HUES64 (cell line): ENCODE data around the gene PITX1.

Experiments used
- H3K27ac ChIP-seq: 2 replicates; pipeline ENCODE4 v1.7.0; 2013; ENCODE audit warnings: low read depth, low read length, inconsistent platforms
- H3K27me3 ChIP-seq: 2 replicates; pipeline ENCODE4 v1.6.1; 2013; ENCODE audit warnings: mild to moderate bottlenecking, low read length; ENCODE audit not compliant: insufficient read depth
- H3K36me3 ChIP-seq: 2 replicates; pipeline ENCODE4 v1.6.1; 2013; ENCODE audit warnings: mild to moderate bottlenecking, low read length; ENCODE audit not compliant: insufficient read depth
- H3K4me1 ChIP-seq: 2 replicates; pipeline ENCODE4 v1.6.1; 2013; ENCODE audit warnings: mild to moderate bottlenecking, low read length, moderate library complexity; ENCODE audit not compliant: insufficient read depth
- H3K4me3 ChIP-seq: 2 replicates; pipeline ENCODE4 v1.5.1; 2013; ENCODE audit warnings: mild to moderate bottlenecking, low read length, moderate library complexity
- H3K9ac ChIP-seq: 2 replicates; pipeline ENCODE4 v1.6.1; 2013; ENCODE audit warnings: mild to moderate bottlenecking, low read depth, low read length
- H3K9me3 ChIP-seq: 2 replicates; pipeline ENCODE4 v1.6.1; 2013; ENCODE audit warnings: low read depth, low read length; ENCODE audit not compliant: insufficient read depth
- WGBS: fragments of 150-250, 120-280 bp; methylation state at CpG from one replicate; pipeline ENCODE4 v1.1.7; 2013; ENCODE audit warnings: missing lambda C conversion rate; 5-methylcytosine and 5-hydroxymethylcytosine counted together

Gene PITX1

DNA sequence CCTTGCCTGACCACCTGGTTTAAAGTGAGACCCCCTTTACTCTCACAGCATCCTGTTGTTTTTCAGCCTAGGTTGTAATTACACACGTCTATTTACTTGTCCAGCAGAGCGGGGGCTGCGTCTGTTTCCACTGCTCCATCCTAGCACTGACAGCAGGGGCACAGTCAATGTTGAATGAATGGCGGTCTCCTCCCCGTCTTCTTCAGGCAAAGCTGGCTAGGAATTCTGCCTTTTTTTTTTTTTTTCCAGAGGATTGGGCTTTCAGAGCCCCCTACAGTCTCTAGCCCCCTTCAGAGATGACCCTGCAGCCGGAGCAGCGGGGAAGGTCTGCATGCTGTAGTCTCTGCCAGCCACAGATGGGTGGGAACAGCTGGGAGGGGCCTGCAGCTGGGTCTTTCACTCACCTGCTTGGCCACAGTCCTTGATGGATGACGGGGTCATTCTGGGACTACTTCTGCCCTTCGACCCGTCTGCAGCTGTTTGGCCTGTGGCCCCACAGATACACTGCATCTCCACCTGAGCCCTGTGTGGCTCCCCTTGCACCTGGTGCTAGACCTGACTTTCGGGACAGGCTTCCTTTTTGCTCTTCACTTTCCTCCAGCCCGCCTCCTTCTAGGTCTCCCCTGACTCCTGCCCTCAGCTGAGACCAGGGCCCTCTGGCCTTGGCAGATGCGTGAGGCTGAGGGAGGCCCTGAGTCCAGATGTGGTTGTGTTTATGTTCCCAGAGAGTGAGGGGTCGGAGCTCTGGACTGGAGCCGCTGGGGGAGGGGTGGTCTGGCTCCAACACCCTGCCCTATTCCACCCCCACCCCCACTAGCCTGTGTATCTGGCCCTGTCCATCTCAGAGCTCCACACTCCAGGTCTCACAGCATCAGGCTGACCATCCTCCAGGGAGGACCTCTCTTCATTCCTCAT, 8.0 kb downstream of the PITX1 start:
- H3K4me3 ChIP-seq: no peak overlapping the region
- 64% methylated on average over 15 of the region's 15 CpGs for WGBS
- no peaks in the 10 kb centered on the region for H3K36me3 ChIP-seq
- no peak overlapping the region for H3K9ac ChIP-seq
- no peak overlapping the region for H3K27ac ChIP-seq
- H3K27me3 ChIP-seq: peaks cover 90% of the 10 kb centered on the region
- no peaks in the 10 kb centered on the region for H3K9me3 ChIP-seq
- H3K4me1 ChIP-seq: peaks cover 4% of the 10 kb centered on the region; the same call in 1 of the 2 replicates

DNA sequence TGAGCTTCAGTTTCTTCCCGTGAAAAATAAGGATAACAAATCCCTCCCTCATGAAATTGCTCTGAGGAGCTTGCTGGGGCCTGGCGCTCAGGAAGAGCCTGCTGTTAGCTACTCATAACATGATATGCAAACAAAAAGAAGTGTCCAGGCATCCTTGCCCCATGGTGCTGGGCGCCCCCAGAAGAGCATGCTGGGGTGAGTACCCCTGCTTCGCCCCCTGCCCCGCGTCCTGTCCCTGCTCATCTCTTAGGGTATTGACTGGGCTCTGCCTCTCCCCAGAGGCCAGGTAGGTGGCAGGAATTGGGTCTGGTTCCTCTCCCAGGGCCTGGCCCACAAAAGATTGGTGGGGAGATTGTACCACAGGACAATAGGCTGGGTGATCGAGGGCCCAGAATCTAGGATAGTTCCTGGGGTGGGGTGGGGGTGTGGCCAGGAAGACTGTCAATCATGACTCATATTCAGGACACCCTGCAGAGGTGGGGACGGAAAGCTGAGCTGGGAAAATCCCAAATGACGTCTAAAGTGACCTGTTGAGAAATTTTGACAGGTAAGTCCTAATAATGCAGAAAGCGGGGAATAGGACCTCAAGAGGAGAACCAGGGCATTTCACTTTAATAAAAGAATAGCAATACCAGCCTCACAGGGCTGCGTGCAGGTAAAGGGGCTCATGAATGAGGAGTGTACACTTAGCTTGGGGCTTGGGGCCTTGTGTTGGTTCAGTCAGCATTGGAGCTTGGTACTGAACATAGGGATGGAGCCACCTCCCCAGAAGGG, 8.9 kb downstream of the PITX1 start:
- Histone ChIP-seq H3K9ac (no peak overlapping the region), H3K4me1 (peaks cover 4% of the 10 kb centered on the region; the same call in 1 of the 2 replicates), H3K4me3 (no peak overlapping the region), H3K27me3 (peaks cover 85% of the 10 kb centered on the region), H3K9me3 (no peaks in the 10 kb centered on the region), H3K36me3 (no peaks in the 10 kb centered on the region), H3K27ac (no peak overlapping the region)
- WGBS: 72% methylated on average over 11 of the region's 11 CpGs

DNA sequence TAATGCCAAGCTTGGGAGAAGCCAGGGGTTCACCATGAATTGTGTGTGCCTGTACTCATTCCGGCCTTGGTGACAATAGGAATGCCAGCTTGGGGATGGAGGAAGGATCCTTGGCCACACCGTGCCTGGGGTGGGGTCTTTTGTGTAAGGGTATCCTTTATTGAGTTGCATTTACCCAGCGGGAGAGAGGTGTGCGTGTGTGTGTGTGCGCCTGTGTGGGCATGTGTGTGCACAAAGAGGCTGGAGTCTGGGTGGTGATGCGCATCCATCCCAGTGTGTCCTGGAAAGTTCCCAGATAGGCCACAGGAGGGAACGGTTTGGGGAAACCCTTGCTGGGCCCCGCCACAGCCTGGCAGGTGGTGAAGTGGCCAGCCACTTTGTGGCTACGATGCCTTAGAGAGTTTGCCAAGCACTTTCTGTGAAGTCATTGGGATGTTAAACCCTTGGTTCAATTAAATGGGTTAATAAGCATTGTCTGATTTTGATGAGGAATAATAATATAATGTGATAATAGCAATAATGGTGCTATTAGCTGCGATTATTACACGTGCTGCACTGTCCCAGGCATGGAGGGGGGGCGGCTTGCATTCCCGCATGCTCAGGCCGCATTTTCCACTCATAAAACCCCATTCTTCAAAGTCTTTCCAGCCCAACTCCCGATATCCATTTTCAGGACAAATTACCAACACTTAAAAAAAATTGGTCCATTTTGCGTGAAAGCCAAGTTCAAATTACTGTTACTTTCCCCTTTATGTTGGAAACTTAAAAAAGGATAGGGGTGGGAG, 13.7 kb downstream of the PITX1 start:
- Histone ChIP-seq H3K27me3 (peaks cover 37% of the 10 kb centered on the region), H3K36me3 (no peaks in the 10 kb centered on the region), H3K9ac (no peak overlapping the region), H3K4me1 (no peaks in the 10 kb centered on the region), H3K27ac (no peak overlapping the region), H3K9me3 (no peaks in the 10 kb centered on the region), H3K4me3 (no peak overlapping the region)
- WGBS: 85% methylated on average over 16 of the region's 16 CpGs

DNA sequence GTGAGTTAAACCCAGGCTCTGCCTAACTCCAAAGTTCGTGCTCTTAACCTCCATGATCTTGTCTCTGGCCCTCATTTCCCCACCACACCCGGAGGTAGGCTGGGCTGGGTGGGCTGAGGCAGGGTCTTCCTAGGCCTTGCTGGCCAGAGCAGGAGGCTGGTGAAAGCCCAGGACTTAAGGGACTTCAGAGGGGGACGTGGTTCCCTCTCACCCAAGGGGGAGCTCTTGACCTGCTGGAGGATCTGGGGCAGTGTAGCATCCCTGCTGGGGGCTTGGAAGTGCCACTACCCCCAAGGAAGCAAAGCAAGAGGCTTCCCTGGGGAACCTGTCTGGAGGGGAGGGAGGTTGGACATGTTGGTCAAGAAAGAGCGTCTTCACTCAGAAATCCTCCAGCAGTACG, 14.7 kb downstream of the PITX1 start:
- WGBS: 78% methylated on average over 5 of the region's 5 CpGs
- Histone ChIP-seq H3K36me3 (no peaks in the 10 kb centered on the region), H3K27me3 (peaks cover 27% of the 10 kb centered on the region), H3K9me3 (no peaks in the 10 kb centered on the region), H3K9ac (no peak overlapping the region), H3K27ac (no peak overlapping the region), H3K4me1 (no peaks in the 10 kb centered on the region), H3K4me3 (no peak overlapping the region)

DNA sequence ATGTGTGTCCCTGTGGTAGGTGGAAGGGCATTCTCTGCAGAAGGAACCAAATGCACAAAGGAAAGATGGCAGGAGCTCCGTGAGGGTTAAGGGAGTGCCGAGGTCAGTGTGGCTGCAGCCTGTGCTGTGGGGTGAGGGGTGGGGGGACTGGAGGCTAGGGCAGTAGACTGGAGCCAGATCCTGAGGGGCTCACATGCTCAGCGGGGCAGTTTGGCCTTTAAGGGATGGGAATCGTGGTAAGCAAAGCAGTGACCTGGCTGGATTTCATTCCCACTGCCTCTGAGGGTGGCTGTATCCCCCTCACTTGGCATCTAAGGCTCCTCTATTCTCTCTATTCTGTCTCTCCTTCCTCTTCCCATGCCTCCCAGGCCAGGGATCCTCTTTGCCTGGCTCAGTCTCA, 15.6 kb downstream of the PITX1 start:
- Histone ChIP-seq H3K27ac (no peak overlapping the region), H3K9me3 (no peaks in the 10 kb centered on the region), H3K36me3 (no peaks in the 10 kb centered on the region), H3K27me3 (peaks cover 20% of the 10 kb centered on the region; the same call in 1 of the 2 replicates), H3K4me1 (no peaks in the 10 kb centered on the region), H3K4me3 (no peak overlapping the region), H3K9ac (no peak overlapping the region)
- 77% methylated on average over 4 of the region's 4 CpGs for WGBS

DNA sequence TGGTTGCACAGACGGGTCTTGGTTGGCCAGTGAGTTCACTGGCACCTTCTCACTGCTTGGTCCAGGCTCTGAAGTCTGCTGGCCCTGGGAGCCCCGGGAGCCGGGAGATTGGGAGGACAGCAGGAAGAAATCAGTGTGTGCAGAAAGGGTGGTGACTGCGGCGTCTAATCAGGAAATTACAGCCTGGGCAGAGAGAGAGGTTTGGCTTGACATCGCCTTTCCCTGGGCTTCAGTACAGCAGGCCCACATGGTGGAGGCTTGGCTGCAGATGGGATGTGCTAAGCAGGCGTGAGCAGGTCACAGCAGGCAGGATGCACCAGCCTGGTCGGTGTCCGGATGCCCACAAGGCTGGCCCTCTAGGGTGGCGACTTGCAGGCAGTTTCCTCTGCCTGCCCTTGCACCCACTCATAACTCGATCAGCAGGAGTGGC, 17.2 kb downstream of the PITX1 start:
- H3K36me3 ChIP-seq: no peaks in the 10 kb centered on the region
- no peak overlapping the region for H3K27ac ChIP-seq
- no peak overlapping the region for H3K4me3 ChIP-seq
- 84% methylated on average over 11 of the region's 11 CpGs for WGBS
- H3K9me3 ChIP-seq: no peaks in the 10 kb centered on the region
- H3K4me1 ChIP-seq: no peaks in the 10 kb centered on the region
- peaks cover 13% of the 10 kb centered on the region; the same call in 1 of the 2 replicates for H3K27me3 ChIP-seq
- H3K9ac ChIP-seq: no peak overlapping the region

DNA sequence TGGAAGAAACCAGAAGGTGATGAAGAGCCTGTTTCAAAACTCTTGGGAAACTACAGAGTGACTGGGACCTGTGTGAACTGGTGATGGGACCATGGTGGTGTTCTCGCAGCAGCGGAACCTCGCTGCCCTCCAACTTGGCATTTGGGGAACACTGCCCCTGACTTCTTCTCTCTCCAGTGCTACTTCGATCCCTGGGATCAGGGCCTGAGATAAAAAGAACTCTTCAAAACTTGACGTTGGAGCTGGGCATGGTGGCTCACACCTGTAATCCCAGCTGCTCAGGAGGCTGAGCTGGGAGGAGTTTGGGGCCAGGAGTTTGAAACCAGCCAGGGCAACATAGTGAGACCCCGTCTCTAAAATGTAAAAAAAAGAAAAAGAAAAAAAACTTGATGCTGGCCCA, 18.1 kb downstream of the PITX1 start:
- H3K4me3 ChIP-seq: no peak overlapping the region
- H3K27me3 ChIP-seq: peaks cover 3% of the 10 kb centered on the region; the same call in 1 of the 2 replicates
- WGBS: 94% methylated on average over 6 of the region's 6 CpGs
- no peaks in the 10 kb centered on the region for H3K4me1 ChIP-seq
- H3K27ac ChIP-seq: no peak overlapping the region
- no peak overlapping the region for H3K9ac ChIP-seq
- no peaks in the 10 kb centered on the region for H3K36me3 ChIP-seq
- H3K9me3 ChIP-seq: no peaks in the 10 kb centered on the region

DNA sequence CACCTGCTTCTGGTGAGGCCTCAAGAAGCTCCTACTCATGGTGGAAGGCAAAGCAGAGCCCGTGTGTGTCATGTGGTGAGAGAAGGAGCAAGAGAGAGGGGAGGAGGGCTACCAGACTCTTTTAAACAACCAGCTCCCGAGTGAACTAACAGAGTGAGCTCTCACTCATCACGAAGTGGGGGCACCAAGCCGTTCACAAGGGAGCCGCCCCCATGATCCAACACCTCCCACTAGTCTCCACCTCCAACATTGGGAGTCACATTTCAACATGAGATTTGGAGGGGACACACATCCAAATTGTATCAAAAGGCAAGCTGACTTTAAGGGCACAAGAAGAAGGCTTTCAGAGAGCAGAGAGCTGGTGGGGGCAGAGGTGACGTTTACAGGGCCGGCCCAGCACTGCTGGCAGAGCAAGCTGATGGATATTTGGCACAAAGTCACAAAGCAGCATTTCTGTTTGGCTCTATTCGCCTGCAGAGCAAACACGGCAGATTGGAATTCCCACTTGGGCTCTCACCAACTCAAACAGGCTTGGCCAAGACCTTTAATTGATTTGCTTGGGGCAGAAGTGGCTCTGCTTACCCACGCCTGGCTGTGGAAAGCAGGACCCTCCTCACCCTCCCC, 20.0 kb downstream of the PITX1 start:
- WGBS: 78% methylated on average over 10 of the region's 10 CpGs
- H3K9ac ChIP-seq: no peak overlapping the region
- no peak overlapping the region for H3K27ac ChIP-seq
- H3K27me3 ChIP-seq: no peaks in the 10 kb centered on the region
- no peaks in the 10 kb centered on the region for H3K36me3 ChIP-seq
- H3K4me1 ChIP-seq: no peaks in the 10 kb centered on the region
- no peak overlapping the region for H3K4me3 ChIP-seq
- no peaks in the 10 kb centered on the region for H3K9me3 ChIP-seq

DNA sequence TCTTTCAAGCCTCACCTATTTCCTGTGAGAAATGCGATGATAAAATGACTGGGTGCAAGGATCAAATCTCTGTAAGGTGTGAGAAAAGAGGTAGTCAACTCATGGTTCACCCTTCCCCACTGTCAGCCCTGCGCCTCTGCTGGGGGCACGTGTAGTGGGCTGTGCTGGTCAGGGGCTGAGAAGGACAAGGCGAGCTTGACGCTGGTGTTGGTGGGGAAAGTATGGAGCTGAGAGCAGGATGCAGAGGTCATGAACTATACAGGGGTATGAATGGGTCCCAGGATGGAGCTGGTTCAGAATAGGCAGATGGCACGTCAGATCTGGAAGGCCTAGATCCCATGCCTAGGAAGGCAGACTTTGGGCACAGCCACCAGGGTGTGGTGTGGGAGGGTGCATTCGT, 20.6 kb downstream of the PITX1 start:
- H3K9ac ChIP-seq: no peak overlapping the region
- H3K9me3 ChIP-seq: no peaks in the 10 kb centered on the region
- WGBS: 94% methylated on average over 7 of the region's 7 CpGs
- no peak overlapping the region for H3K4me3 ChIP-seq
- no peaks in the 10 kb centered on the region for H3K4me1 ChIP-seq
- H3K27me3 ChIP-seq: no peaks in the 10 kb centered on the region
- H3K36me3 ChIP-seq: no peaks in the 10 kb centered on the region
- no peak overlapping the region for H3K27ac ChIP-seq

DNA sequence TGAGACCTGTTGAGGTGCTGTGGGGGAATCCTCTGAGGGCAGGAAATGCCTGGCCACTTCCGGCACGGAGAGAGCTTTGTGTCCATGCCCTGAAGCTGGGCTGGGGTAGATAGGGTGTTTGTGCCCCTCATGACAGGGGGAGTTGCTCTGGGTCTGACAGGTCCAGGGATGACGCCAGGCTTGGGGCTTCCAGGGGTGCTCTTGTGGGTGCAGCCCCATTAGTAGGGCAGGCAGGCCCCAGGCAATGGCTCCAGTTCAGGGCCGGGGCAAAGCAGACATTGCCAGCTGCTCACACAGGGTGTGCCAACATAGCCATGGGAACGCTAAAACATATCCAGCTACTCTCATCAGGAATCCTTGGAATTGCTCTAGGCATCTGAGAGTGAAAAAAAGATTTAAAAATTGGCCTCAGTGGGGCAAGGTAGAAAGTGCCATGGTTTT, 21.1 kb downstream of the PITX1 start:
- Histone ChIP-seq H3K9me3 (no peaks in the 10 kb centered on the region), H3K36me3 (no peaks in the 10 kb centered on the region), H3K27ac (no peak overlapping the region), H3K27me3 (no peaks in the 10 kb centered on the region), H3K4me3 (no peak overlapping the region), H3K4me1 (no peaks in the 10 kb centered on the region), H3K9ac (no peak overlapping the region)
- WGBS: 95% methylated on average over 5 of the region's 5 CpGs
